Measurements from ENCODE around the gene UBE2I. TPM values are rescaled to one million over a fixed set of nuclear protein-coding genes. Genes with fewer than 3 reads are reported as not detected.

The UBE2I gene
- total RNA-seq, 1 experiment from 2014 or later: 290 TPM

- H3K27me3 Mint-ChIP-seq (ENCODE audit: low read depth): no peaks in the 10 kb centered on the region; the same call in 1 of the 2 replicates
Measured at GRCh38 chr16:1323296-1324239, 14.1 kb downstream of the UBE2I start.

More at GRCh38 chr16:1323296-1324239, 14.1 kb downstream of the UBE2I start:
- Mint-ChIP-seq H3K27ac (peak overlapping the region in 1 of 3 experiments; percentile 55; a peak in 1 of 7 replicates), H3K4me1 (peaks cover 0 to 9% of the 10 kb centered on the region in 2 experiments; a peak in 2 of 4 replicates), H3K9me3 (no peaks in the 10 kb centered on the region), H3K36me3 (ENCODE audit: insufficient read depth in 1 of 3, low read depth in 3 of 3) (peaks cover 19 to 62% (median 44%) of the 10 kb centered on the region in 3 experiments), H3K4me3 (no peak overlapping the region)
- no peaks in the 10 kb centered on the region for H3K9me3 ChIP-seq (ENCODE audit: control insufficient read depth, low read depth, low read length)
- no peak overlapping the region for H2BK12ac ChIP-seq (ENCODE audit: insufficient read length, low read depth, low read length)
- no peak overlapping the region for H3K9ac ChIP-seq (ENCODE audit: extremely low read depth, insufficient read length, low read length)
- H2BK20ac ChIP-seq (ENCODE audit: low read depth, low read length, poor library complexity, severe bottlenecking): no peak overlapping the region
- no peak overlapping the region for H2AK5ac ChIP-seq (ENCODE audit: insufficient read length, low read length)
- H3K79me2 ChIP-seq (ENCODE audit: insufficient read depth, low read length): no peaks in the 10 kb centered on the region
- no peaks in the 10 kb centered on the region for H4K20me1 ChIP-seq (ENCODE audit: control insufficient read depth, insufficient read depth, insufficient read length)
- H3K14ac ChIP-seq (ENCODE audit: insufficient read depth, low read length): no peak overlapping the region; the same call in 1 of the 2 replicates
- H3K79me1 ChIP-seq (ENCODE audit: insufficient read depth, low read depth, low read length, poor library complexity, severe bottlenecking): no peaks in the 10 kb centered on the region
- H4K8ac ChIP-seq (replicated peaks; ENCODE audit: insufficient read length, low read depth, low read length): no peak overlapping the region
- WGBS (ENCODE audit: extremely low coverage, insufficient read length, low lambda C conversion rate): no CpG with 5 or more reads among the region's 35 CpGs
- no peak overlapping the region for H2BK15ac ChIP-seq (ENCODE audit: low read depth, low read length)
- DNase-seq: no peak
- H3K56ac ChIP-seq (ENCODE audit: insufficient read length, low read depth, low read length): no peak overlapping the region
- no peak overlapping the region for H3K4me2 ChIP-seq (ENCODE audit: insufficient read depth, insufficient read length, low read length)
- no peak overlapping the region for H2BK5ac ChIP-seq (ENCODE audit: insufficient read length, low read length)
- no peak overlapping the region for H3K18ac ChIP-seq (ENCODE audit: insufficient read length, low read depth, low read length)
- no peak overlapping the region for H4K5ac ChIP-seq (ENCODE audit: insufficient read length, low read depth, low read length)
- H3K27ac ChIP-seq (ENCODE audit: insufficient read length, low read depth, low read length): no peak overlapping the region
- H3K4me1 ChIP-seq (ENCODE audit: insufficient read depth, low read length): no peaks in the 10 kb centered on the region
- no peak overlapping the region for H3K23ac ChIP-seq (ENCODE audit: insufficient read length, low read depth, low read length)
- no peak overlapping the region for H3T11ph ChIP-seq (ENCODE audit: low read length)
- no peak overlapping the region for H2BK120ac ChIP-seq (ENCODE audit: low read depth, low read length, poor library complexity, severe bottlenecking)
- no peak overlapping the region for H3K4ac ChIP-seq (ENCODE audit: low read depth, low read length)
- no peaks in the 10 kb centered on the region for H3K27me3 ChIP-seq (ENCODE audit: insufficient read depth, low read length)
- no peaks in the 10 kb centered on the region for H3K23me2 ChIP-seq (ENCODE audit: insufficient read length, low read depth, low read length, poor library complexity, severe bottlenecking)
- H2AFZ ChIP-seq (ENCODE audit: low read length): no peak overlapping the region
- H4K91ac ChIP-seq (ENCODE audit: insufficient read length, low read depth, low read length): no peak overlapping the region
- TF ChIP-seq CTCF (conservative IDR thresholded peaks at IDR 0.05): no peak

Measured in H9 (cell line).